SW480 (cell line): ENCODE measurements around the gene FBXL19.
"Not testable (repeated sequence)": the region's sequence is repeated elsewhere in the genome, so short reads cannot be mapped to it uniquely, and the experiment has no call there.

Experiments used
- DNase-seq: peaks from one replicate; pipeline ENCODE4 v3.0.0-alpha.2; 2016; ENCODE audit warnings: low spot score

Gene FBXL19

DNA sequence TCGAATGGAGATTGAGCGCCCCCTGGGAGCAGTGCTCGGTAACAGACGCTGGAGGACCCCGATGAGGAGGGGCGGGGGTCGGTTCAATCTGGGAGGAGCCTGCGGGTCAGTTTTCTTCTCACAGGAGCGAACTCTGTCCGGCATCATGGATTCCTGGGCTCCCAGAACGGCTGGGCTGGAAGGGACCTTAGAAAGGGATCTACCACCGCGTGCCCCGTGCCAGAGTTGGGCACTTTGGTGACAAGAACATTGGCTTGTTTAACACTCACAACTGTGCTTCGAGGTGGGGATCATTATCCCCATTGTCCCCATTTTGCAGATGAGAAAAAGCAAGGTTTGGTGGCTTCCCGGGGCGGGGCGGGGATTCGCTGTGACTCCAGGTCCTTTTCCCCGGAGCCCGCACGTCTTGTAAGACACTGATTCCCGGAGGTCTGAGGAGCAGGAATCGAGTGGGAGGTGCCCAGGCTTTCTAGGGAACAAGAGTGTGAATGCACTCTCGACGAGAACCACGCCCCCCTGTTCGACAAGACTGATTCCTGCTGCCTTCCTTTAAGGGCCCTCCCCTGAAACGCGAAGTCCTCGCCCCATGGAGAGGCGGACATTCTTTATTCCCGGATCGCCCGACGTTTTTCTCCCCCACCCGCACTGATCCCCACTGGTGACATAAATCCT lies 1.5 kb upstream of the FBXL19 start:
- DNase-seq: peak; percentile 69

GRCh38 chr16:30922420-30922959 lies 882 bp upstream of the FBXL19 start:
- DNase-seq: peak; percentile 99

DNA sequence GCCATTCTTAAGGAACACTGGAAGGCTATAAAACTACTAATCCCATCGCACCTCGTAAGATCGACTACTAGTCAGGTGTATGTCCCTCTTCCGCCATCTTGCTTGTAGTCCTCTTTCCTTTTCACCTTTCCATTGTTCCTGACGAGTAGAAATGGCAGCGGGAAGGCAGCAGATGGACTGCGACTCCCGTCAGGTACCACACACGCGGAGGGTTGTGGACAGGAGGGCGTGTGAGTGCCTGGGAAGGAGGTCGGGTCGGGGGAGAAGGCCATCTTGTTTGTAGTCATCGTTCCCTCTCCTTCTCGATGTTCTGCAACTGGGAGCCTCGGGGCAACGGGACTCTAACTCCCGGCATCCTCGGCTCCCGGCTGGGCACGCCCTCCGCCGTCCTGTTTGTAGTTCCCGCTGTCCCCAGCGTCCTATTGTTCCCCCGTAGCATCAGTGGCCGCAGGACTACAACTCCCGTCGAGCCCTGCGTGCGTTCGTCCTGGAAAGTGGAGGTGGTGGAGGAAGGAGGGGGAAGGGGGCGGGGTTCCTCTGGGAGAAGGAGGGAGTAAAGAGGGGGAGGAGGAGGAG lies 324 bp upstream of the FBXL19 start:
- DNase-seq: peak; percentile 98

DNA sequence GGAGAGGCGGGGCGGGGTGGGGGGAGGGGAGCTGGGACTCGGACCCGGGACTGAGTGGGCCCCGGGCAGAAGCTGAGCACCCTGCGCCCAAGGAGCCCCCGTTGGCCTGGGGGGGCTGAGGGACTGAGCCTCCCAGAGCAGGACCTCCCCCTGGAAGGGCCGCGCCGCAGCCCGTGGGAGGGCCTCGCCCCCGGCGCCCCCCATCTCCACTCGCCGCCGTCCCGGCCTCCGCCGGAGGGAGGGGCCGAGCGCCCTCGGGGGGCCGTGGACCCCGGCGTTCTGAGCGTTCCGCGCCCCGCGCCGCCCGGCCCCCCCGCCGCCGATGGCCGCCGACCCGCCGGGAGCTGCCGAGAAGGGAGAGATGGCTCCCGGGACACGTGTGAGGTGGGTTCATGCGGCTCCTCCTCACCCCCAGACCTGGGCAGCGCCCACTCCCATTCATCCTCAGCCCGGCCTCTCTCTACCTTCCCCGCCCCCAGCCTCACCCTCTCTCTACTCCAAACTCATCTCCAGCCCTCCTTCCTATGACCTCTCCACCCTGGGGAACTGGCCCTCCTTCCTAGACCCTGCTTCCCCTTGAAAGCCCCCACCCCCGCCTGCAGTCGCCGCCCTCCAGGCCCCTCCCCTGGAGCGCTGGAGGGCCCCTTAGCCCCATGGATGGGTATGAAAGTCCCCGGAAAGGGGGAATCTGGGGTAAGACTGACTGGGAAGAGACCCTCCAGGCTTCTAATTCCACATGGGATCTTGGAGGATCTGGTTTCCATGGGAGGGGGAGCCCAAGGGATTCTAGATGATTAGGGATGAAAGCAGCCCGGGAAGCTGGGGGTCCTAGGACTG lies 922 bp downstream of the FBXL19 start:
- no peak for DNase-seq

DNA sequence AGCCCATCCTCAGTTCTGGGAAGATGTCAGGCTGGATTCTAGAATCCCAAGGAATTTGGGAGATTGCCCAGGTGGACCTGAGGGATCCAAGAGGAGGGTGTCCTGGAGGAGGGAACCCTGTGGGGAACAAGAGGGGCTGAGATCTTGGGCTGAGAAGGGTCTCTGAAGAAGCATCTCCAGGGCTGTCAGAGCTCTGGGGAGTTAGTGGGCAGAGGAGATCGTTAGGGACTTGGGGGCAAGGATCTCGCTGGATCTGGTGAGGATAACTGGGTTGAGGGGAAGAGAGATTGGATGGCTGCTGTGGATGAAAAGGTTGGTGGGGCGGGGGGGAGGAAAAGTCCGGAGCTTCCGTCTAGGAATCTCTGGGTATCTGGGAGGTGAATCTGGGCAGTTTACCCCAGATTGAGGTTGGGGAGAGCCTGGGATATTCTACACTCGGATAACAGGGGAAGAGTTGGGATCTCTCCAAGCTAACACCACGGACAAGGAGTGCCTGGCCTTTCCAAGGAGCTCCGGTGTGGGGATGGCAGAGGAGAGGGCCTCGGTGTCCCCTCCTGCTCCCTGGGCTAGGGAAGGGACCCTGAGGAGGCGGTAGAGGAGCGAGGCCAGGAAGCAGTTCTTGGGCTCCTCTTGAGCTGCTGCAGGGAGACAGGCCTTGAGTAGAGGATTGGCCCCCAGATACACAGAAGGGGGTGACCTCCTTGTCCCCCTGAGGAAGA lies 1.7 kb downstream of the FBXL19 start:
- no peak for DNase-seq

DNA sequence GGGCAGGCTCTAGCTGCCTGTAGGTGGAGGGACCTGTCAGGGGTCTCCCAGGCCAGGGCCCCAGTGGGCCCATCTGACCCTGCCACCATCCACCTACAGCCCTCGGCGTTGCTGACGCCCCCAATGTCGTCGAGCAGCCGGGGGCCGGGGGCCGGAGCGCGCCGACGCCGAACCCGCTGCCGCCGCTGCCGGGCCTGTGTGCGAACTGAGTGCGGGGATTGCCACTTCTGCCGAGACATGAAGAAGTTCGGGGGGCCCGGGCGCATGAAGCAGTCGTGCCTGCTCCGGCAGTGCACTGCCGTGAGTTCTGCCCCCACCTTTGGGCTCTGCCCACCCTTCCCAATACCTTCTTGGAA lies 2.2 kb downstream of the FBXL19 start:
- DNase-seq: no peak

- DNase-seq: no peak
Observed at GRCh38 chr16:30925995-30926811, 2.8 kb downstream of the FBXL19 start.

DNA sequence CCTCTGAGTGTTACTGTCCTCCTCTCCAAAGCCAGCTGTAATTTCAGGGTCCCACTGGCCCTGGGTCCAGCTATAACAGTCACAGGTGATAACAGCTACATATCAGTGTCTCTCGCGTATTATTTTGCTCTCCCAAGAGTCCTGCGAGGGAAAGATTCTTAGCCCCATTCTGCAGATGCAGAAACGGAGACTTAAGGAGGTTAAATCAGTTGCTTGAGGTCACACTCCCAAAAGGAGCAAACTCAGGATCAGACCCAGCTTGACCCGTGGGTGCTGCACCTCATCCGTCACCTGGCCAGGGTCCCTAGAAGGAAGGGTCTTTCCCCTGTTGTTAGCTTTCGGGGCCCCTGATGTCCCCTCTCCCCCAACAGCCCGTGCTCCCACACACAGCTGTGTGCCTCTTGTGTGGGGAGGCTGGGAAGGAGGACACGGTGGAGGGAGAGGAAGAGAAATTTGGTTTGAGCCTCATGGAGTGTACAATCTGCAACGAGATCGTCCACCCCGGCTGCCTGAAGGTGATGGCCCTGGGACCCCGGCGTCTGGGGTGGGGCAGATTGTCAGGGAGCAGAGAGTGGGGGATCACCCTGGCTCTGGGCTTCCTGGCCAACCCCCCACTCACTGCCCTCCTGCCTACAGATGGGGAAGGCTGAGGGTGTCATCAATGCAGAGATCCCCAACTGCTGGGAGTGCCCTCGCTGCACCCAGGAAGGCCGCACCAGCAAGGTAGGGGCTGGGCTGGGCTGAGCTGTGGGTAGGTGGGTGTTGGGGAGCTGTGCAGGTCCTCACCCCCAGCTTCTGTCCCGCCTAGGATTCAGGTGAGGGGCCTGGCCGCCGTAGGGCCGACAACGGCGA lies 3.8 kb downstream of the FBXL19 start:
- no peak for DNase-seq

GRCh38 chr16:30927789-30928378 lies 4.5 kb downstream of the FBXL19 start:
- DNase-seq: peak; percentile 48

- no peak for DNase-seq
Observed at GRCh38 chr16:30928390-30928789, 5.0 kb downstream of the FBXL19 start.

- DNase-seq: no peak
Observed at GRCh38 chr16:30929167-30929566, 5.8 kb downstream of the FBXL19 start.

DNA sequence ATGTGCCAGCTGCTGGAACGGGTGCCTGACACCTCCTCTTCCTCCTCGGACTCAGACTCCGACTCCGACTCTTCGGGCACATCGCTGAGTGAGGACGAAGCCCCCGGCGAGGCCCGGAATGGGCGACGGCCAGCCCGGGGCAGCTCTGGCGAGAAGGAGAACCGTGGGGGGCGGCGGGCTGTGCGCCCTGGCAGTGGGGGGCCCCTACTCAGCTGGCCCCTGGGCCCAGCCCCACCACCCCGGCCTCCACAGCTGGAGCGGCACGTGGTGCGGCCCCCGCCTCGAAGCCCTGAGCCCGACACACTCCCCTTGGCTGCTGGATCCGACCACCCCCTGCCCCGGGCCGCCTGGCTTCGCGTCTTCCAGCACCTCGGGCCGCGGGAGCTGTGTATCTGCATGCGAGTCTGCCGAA lies 6.8 kb downstream of the FBXL19 start:
- no peak for DNase-seq

DNA sequence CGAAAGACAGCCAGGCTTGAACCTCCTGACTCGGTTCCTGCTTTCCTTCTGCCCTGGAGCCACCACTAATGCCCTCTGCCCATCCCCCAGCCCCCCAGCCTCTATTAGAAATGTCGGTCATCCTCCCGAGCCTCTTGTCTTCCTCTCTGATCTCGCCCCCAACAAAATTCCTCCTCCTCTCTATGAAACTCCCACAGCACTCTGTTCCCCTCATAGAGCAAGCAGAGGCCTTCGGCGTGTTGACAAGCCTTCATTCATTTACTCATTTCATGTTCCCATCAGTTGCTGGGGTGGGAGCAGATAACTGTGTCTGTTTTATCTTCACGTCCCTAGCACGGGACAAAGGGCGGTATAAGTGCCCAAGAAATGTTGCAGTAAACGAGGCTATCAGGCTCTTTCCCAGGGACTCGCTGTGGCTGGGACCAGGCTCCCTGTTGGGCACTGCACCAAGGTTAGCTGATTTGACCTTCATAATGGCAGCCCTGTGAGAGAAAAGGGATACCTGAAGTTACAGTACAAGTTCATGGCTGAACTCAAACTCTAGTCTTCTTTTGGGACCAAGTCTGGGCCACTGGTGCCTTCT lies 7.8 kb downstream of the FBXL19 start:
- DNase-seq: no peak

GRCh38 chr16:30934827-30935557 lies 11.6 kb downstream of the FBXL19 start:
- DNase-seq: no peak

DNA sequence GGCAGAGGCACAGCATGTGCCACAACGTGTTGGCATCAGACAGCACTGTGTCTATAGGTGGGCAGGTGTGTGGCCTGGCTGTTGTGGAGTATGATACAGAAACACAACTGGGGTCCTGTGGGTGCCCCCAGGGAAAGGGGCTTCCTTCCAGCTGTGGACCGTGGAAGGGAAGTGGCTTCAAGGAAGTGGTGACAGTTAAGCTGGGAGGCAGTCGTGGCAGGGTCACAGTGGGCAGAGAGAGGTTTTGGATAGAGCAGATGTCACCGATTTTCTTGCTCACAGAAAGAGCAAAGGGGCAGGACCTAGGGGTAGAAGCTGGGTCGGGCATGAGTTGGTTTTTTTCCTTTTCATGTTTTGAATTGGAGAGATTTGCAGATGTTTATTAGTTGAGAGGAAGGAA lies 14.3 kb downstream of the FBXL19 start:
- no peak for DNase-seq

- DNase-seq: not testable (repeated sequence)
Observed at GRCh38 chr16:30939571-30939970, 16.2 kb downstream of the FBXL19 start.

GRCh38 chr16:30941600-30942425 lies 18.4 kb downstream of the FBXL19 start:
- peak; percentile 66 for DNase-seq

- DNase-seq: no peak
Observed at GRCh38 chr16:30942426-30942806, 19.0 kb downstream of the FBXL19 start.
